ENCODE results near the gene STK32B. TPM values are rescaled to one million over a fixed set of nuclear protein-coding genes. Genes with fewer than 3 reads are reported as not detected.

STK32B gene
- polyA plus RNA-seq, 2 of the 4 experiments (the other 2 are of a cell fraction) = 7.6 to 12.1 TPM

DNA sequence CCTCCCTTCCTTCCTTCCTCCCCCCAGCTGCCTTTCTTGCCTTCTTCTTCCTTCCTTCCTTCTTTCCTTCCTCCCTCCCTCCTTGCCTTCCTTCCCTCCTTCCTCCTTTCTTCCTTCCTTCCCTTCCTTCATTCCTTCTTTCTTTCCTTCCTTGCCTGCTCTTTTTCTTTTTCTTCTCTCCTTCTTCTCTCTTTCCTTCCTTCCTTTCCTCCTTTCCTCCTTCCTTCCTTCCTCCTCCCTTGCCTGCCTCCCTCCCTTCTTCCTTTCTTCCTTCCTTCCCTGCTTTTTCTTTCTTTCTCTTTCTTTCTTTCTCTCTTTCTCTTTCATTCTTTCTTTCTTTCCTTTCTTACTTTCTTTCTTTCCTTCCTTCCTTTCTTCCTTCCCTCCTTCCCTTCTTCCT, 49.1 kb downstream of the STK32B start:
- Histone ChIP-seq H3K4me1 (no peaks in the 10 kb centered on the region), H3K4me2 (no peak overlapping the region), H3K27ac (no peak overlapping the region), H3K9me3 (no peaks in the 10 kb centered on the region), H3K4me3 (no peak overlapping the region)
- ATAC-seq (no peak), FAIRE-seq (no peak), DNase-seq (ENCODE audit: low read depth in 1 of 2, low spot score in 1 of 2) (no peak)
- no peak for TF ChIP-seq CBX2 (IDR thresholded peaks at IDR 0.05; ENCODE audit: borderline replicate concordance, low read depth)
- TF ChIP-seq BHLHE40 (IDR thresholded peaks at IDR 0.05; ENCODE audit: low read depth, low read length) = no peak
- TF ChIP-seq KDM1A (IDR thresholded peaks at IDR 0.05; ENCODE audit: low read depth) = no peak
- TF ChIP-seq TP53 (CRISPR knock-in tag; IDR thresholded peaks at IDR 0.05) = no peak
- TF ChIP-seq HOXA7 (CRISPR knock-in tag; IDR thresholded peaks at IDR 0.05) = no peak
- no peak for TF ChIP-seq HOXB13 (CRISPR knock-in tag; IDR thresholded peaks at IDR 0.05; ENCODE audit: low read depth)
- TF ChIP-seq RNF2 (IDR thresholded peaks at IDR 0.05; ENCODE audit: borderline replicate concordance, low read depth) = no peak
- no peak for TF ChIP-seq HOXB5 (CRISPR knock-in tag; IDR thresholded peaks at IDR 0.05)
- TF ChIP-seq SREBF2 (IDR thresholded peaks at IDR 0.05) = no peak
- TF ChIP-seq RCOR1 (IDR thresholded peaks at IDR 0.05; ENCODE audit: low read depth, low read length) = no peak
- no peak for TF ChIP-seq RAD21 (conservative IDR thresholded peaks at IDR 0.05 in 1 of 2, IDR thresholded peaks at IDR 0.05 in 1 of 2)
- no peak for TF ChIP-seq CHD4 (IDR thresholded peaks at IDR 0.05; ENCODE audit: borderline replicate concordance)
- TF ChIP-seq, protein P1, sequence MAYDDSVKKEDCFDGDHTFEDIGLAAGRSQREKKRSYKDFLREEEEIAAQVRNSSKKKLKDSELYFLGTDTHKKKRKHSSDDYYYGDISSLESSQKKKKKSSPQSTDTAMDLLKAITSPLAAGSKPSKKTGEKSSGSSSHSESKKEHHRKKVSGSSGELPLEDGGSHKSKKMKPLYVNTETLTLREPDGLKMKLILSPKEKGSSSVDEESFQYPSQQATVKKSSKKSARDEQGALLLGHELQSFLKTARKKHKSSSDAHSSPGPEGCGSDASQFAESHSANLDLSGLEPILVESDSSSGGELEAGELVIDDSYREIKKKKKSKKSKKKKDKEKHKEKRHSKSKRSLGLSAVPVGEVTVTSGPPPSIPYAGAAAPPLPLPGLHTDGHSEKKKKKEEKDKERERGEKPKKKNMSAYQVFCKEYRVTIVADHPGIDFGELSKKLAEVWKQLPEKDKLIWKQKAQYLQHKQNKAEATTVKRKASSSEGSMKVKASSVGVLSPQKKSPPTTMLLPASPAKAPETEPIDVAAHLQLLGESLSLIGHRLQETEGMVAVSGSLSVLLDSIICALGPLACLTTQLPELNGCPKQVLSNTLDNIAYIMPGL (CRISPR knock-in tag; IDR thresholded peaks at IDR 0.05; ENCODE audit: borderline replicate concordance) = no peak
- TF ChIP-seq, protein P2, sequence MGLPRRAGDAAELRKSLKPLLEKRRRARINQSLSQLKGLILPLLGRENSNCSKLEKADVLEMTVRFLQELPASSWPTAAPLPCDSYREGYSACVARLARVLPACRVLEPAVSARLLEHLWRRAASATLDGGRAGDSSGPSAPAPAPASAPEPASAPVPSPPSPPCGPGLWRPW (IDR thresholded peaks at IDR 0.05) = no peak
- TF ChIP-seq, protein P3, sequence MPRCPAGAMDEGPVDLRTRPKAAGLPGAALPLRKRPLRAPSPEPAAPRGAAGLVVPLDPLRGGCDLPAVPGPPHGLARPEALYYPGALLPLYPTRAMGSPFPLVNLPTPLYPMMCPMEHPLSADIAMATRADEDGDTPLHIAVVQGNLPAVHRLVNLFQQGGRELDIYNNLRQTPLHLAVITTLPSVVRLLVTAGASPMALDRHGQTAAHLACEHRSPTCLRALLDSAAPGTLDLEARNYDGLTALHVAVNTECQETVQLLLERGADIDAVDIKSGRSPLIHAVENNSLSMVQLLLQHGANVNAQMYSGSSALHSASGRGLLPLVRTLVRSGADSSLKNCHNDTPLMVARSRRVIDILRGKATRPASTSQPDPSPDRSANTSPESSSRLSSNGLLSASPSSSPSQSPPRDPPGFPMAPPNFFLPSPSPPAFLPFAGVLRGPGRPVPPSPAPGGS (IDR thresholded peaks at IDR 0.05) = no peak
- TF ChIP-seq, protein P4, sequence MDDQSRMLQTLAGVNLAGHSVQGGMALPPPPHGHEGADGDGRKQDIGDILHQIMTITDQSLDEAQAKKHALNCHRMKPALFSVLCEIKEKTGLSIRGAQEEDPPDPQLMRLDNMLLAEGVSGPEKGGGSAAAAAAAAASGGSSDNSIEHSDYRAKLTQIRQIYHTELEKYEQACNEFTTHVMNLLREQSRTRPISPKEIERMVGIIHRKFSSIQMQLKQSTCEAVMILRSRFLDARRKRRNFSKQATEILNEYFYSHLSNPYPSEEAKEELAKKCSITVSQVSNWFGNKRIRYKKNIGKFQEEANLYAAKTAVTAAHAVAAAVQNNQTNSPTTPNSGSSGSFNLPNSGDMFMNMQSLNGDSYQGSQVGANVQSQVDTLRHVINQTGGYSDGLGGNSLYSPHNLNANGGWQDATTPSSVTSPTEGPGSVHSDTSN (IDR thresholded peaks at IDR 0.05) = no peak
- TF ChIP-seq HDAC2 (IDR thresholded peaks at IDR 0.05) = no peak
- POLR2A ChIA-PET = no interaction called here
- CTCF ChIA-PET = no interaction called here

DNA sequence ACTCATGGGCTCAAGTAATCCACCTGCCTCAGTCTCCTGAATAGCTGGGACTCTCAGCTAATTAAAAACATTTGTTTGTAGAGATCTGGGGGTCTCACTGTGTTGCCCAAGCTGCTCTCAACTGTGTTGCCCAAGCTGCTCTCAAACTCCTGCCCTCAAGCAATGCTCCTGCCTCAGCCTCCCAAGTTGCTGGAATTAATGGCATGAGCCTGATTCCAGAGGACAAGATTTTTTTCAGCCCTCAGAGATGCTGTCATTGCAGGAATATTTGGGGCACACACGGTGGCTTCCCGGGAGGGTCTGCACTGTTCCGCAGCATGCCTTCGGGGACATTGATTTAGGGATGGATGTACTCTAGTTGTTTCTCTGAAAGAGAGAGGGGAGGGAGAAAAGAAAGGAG, 49.7 kb downstream of the STK32B start:
- Histone ChIP-seq H3K27ac (no peak overlapping the region), H3K4me3 (no peak overlapping the region), H3K9me3 (no peaks in the 10 kb centered on the region), H3K4me2 (no peak overlapping the region), H3K4me1 (no peaks in the 10 kb centered on the region)
- WGBS (ENCODE audit: missing lambda C conversion rate) = 78% methylated on average over 4 of the region's 4 CpGs
- FAIRE-seq = no peak
- CTCF ChIA-PET = no interaction called here
- DNase-seq (ENCODE audit: low read depth in 1 of 2, low spot score in 1 of 2) = no peak
- POLR2A ChIA-PET = no interaction called here
- ATAC-seq = no peak
- TF ChIP-seq HOXB5 (CRISPR knock-in tag; IDR thresholded peaks at IDR 0.05) (no peak), RCOR1 (IDR thresholded peaks at IDR 0.05; ENCODE audit: low read depth, low read length) (no peak), NFE2L2 (conservative IDR thresholded peaks at IDR 0.05; ENCODE audit: low read length) (no peak), ESRRA (IDR thresholded peaks at IDR 0.05; ENCODE audit: borderline replicate concordance, low read length) (no peak), RNF2 (IDR thresholded peaks at IDR 0.05; ENCODE audit: borderline replicate concordance, low read depth) (no peak), JUN (IDR thresholded peaks at IDR 0.05) (no peak), EHMT2 (IDR thresholded peaks at IDR 0.05; ENCODE audit: low read depth) (no peak), RAD21 (conservative IDR thresholded peaks at IDR 0.05 in 1 of 2, IDR thresholded peaks at IDR 0.05 in 1 of 2) (no peak), CEBPB (IDR thresholded peaks at IDR 0.05) (no peak), RARB (CRISPR knock-in tag; IDR thresholded peaks at IDR 0.05) (no peak), GATA3 (IDR thresholded peaks at IDR 0.05; ENCODE audit: borderline replicate concordance) (no peak), JUNB (IDR thresholded peaks at IDR 0.05) (no peak), HEYL (CRISPR knock-in tag; IDR thresholded peaks at IDR 0.05) (no peak)
- TF ChIP-seq, protein P5, sequence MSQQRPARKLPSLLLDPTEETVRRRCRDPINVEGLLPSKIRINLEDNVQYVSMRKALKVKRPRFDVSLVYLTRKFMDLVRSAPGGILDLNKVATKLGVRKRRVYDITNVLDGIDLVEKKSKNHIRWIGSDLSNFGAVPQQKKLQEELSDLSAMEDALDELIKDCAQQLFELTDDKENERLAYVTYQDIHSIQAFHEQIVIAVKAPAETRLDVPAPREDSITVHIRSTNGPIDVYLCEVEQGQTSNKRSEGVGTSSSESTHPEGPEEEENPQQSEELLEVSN (IDR thresholded peaks at IDR 0.05; ENCODE audit: borderline replicate concordance, low read depth) = no peak
- TF ChIP-seq, protein P3 (IDR thresholded peaks at IDR 0.05) = no peak
- TF ChIP-seq, protein P4 (IDR thresholded peaks at IDR 0.05) = no peak
- TF ChIP-seq, protein P6, sequence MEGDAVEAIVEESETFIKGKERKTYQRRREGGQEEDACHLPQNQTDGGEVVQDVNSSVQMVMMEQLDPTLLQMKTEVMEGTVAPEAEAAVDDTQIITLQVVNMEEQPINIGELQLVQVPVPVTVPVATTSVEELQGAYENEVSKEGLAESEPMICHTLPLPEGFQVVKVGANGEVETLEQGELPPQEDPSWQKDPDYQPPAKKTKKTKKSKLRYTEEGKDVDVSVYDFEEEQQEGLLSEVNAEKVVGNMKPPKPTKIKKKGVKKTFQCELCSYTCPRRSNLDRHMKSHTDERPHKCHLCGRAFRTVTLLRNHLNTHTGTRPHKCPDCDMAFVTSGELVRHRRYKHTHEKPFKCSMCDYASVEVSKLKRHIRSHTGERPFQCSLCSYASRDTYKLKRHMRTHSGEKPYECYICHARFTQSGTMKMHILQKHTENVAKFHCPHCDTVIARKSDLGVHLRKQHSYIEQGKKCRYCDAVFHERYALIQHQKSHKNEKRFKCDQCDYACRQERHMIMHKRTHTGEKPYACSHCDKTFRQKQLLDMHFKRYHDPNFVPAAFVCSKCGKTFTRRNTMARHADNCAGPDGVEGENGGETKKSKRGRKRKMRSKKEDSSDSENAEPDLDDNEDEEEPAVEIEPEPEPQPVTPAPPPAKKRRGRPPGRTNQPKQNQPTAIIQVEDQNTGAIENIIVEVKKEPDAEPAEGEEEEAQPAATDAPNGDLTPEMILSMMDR (IDR thresholded peaks at IDR 0.05) = no peak
- TF ChIP-seq, protein P7, sequence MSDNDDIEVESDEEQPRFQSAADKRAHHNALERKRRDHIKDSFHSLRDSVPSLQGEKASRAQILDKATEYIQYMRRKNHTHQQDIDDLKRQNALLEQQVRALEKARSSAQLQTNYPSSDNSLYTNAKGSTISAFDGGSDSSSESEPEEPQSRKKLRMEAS (IDR thresholded peaks at IDR 0.05) = no peak

Data from A549 (cell line).